HEK293 (cell line): ENCODE measurements around the gene CIC.
A peak's percentile ranks its signal among the peaks of the same experiment; 100 is the strongest.

Experiments
- CTCF ChIA-PET: fragments of 350-600 bp; formaldehyde crosslinking; extraction: SDS; loops from one replicate; lab custom pipeline; 2021; ENCODE audit warnings: antibody characterized with exemption; lab: Yijun Ruan, JAX
- POLR2A ChIA-PET: fragments of 300-600 bp; formaldehyde crosslinking; extraction: SDS; loops from one replicate; lab custom pipeline; 2020; ENCODE audit warnings: antibody characterized with exemption, inconsistent platforms; lab: Yijun Ruan, JAX
- H3K27ac ChIP-seq: fragments of 200-500 bp; sonication (Bioruptor generic); 2 replicates; pipeline ENCODE4 v1.5.1; 2014; ENCODE audit warnings: low read depth, low read length, control low read depth, inconsistent platforms; ENCODE audit errors: extremely low read depth
- H3K36me3 ChIP-seq, 2 experiments: fragments of 200-500 bp in 1 of 2; sonication (Bioruptor generic) in 1 of 2; 1 replicate in 1 of 2; 2 replicates in 1 of 2; pipeline ENCODE4 v1.5.1; 2014 to 2017; ENCODE audit warnings: inconsistent platforms in 2 of 2, low read length in 2 of 2; ENCODE audit not compliant: control insufficient read depth in 2 of 2, insufficient read depth in 1 of 2
- H3K4me1 ChIP-seq: fragments of 200-500 bp; sonication (Bioruptor generic); 2 replicates; pipeline ENCODE4 v1.5.1; 2014; ENCODE audit warnings: mild to moderate bottlenecking, low read length, inconsistent platforms; ENCODE audit not compliant: control insufficient read depth, insufficient read depth
- H3K4me3 ChIP-seq: 2 replicates; pipeline ENCODE4 v1.5.1; 2011; ENCODE audit warnings: low read depth, mild to moderate bottlenecking, control low read depth, low read length, moderate library complexity
- H3K9me3 ChIP-seq: fragments of 200-500 bp; sonication (Bioruptor generic); 2 replicates; pipeline ENCODE4 v1.5.1; 2014; ENCODE audit warnings: low read depth, low read length, inconsistent platforms; ENCODE audit not compliant: control insufficient read depth, insufficient read depth
- GLIS2 ChIP-seq: fragments of 450-650 bp; formaldehyde crosslinking; IDR thresholded peaks from 2 replicates; pipeline ENCODE4 v1.5.1; 2016; ENCODE audit warnings: missing biosample characterization, missing genetic modification characterization
- HIC1 ChIP-seq: fragments of 450-650 bp; formaldehyde crosslinking; IDR thresholded peaks from 2 replicates; pipeline ENCODE4 v1.5.1; 2016; ENCODE audit warnings: missing biosample characterization, missing genetic modification characterization
- KLF10 ChIP-seq: fragments of 450-650 bp; IDR thresholded peaks from 2 replicates; pipeline ENCODE4 v1.5.1; 2018; ENCODE audit warnings: missing biosample characterization, mild to moderate bottlenecking, missing genetic modification characterization
- MYNN ChIP-seq: fragments of 450-650 bp; formaldehyde crosslinking; IDR thresholded peaks from 2 replicates; pipeline ENCODE4 v1.5.1; 2016; ENCODE audit warnings: missing biosample characterization, missing genetic modification characterization, borderline replicate concordance
- SALL2 ChIP-seq: fragments of 450-650 bp; formaldehyde crosslinking; IDR thresholded peaks from 2 replicates; pipeline ENCODE4 v1.5.0; 2017; ENCODE audit warnings: missing biosample characterization, mild to moderate bottlenecking, missing genetic modification characterization, borderline replicate concordance
- SCRT2 ChIP-seq: fragments of 450-650 bp; formaldehyde crosslinking; IDR thresholded peaks from 2 replicates; pipeline ENCODE4 v1.5.1; 2016; ENCODE audit warnings: missing biosample characterization, missing genetic modification characterization
- ZBTB11 ChIP-seq: fragments of 450-650 bp; formaldehyde crosslinking; conservative IDR thresholded peaks from 2 replicates; pipeline ENCODE4 v1.5.1; 2016; ENCODE audit warnings: low read depth, missing biosample characterization, missing genetic modification characterization
- ZBTB17 ChIP-seq: fragments of 450-650 bp; formaldehyde crosslinking; IDR thresholded peaks from 2 replicates; pipeline ENCODE4 v1.5.1; 2016; ENCODE audit warnings: missing biosample characterization, missing genetic modification characterization
- ZNF18 ChIP-seq: fragments of 450-650 bp; formaldehyde crosslinking; IDR thresholded peaks from 2 replicates; pipeline ENCODE4 v1.5.1; 2016; ENCODE audit warnings: missing biosample characterization, missing genetic modification characterization
- ZNF19 ChIP-seq: fragments of 450-650 bp; formaldehyde crosslinking; IDR thresholded peaks from 2 replicates; pipeline ENCODE4; 2016; ENCODE audit warnings: missing biosample characterization, missing genetic modification characterization, low read depth
- ZNF658 ChIP-seq: fragments of 450-650 bp; formaldehyde crosslinking; IDR thresholded peaks from 2 replicates; pipeline ENCODE4; 2016; ENCODE audit warnings: missing biosample characterization, missing genetic modification characterization

Gene CIC

GRCh38 chr19:42333018-42333417, 64.0 kb downstream of the CIC start (continued):
- TF ChIP-seq ZNF19 (tag by site-specific recombination) (no peak), SALL2 (tag by site-specific recombination) (no peak), MYNN (tag by site-specific recombination) (no peak), ZNF658 (no peak)

- POLR2A ChIA-PET = interaction anchor here (1.1 kb wide), 1 partner anchor 63 kb away, joined by 5 read pairs; no protein-coding TSS in a partner anchor
- peaks cover 38 to 45% of the 10 kb centered on the region in 2 experiments for H3K36me3 ChIP-seq
- H3K27ac ChIP-seq = peak overlapping the region; percentile 37; the same call in 1 of the 2 replicates
Observed at GRCh38 chr19:42333975-42334696, 65.1 kb downstream of the CIC start.

More at GRCh38 chr19:42333975-42334696, 65.1 kb downstream of the CIC start:
- no peaks in the 10 kb centered on the region for H3K9me3 ChIP-seq
- CTCF ChIA-PET = interaction anchor here (0.5 kb wide), 1 partner anchor 90 kb away, joined by 3 read pairs; no protein-coding TSS in a partner anchor
- 0 out of 2 replicates have a peak, but pooled peaks have one; percentile 11 for TF ChIP-seq ZBTB17 (tag by site-specific recombination)
- peak; percentile 61 for TF ChIP-seq SCRT2
- TF ChIP-seq ZBTB11 (tag by site-specific recombination) = 0 out of 2 replicates have a peak, but pooled peaks have one; percentile 42
- no peak for TF ChIP-seq KLF10
- 0 out of 2 replicates have a peak, but pooled peaks have one; percentile 14 for TF ChIP-seq GLIS2
- no peak for TF ChIP-seq ZNF658
- TF ChIP-seq ZNF18 (tag by site-specific recombination) = no peak
- TF ChIP-seq HIC1 (tag by site-specific recombination) = peak; percentile 52; the same call in 1 of the 2 replicates
- H3K4me3 ChIP-seq = no peak overlapping the region
- H3K4me1 ChIP-seq = peaks cover 15% of the 10 kb centered on the region
